ENCODE measurements around the gene LY6G6D.

DNA sequence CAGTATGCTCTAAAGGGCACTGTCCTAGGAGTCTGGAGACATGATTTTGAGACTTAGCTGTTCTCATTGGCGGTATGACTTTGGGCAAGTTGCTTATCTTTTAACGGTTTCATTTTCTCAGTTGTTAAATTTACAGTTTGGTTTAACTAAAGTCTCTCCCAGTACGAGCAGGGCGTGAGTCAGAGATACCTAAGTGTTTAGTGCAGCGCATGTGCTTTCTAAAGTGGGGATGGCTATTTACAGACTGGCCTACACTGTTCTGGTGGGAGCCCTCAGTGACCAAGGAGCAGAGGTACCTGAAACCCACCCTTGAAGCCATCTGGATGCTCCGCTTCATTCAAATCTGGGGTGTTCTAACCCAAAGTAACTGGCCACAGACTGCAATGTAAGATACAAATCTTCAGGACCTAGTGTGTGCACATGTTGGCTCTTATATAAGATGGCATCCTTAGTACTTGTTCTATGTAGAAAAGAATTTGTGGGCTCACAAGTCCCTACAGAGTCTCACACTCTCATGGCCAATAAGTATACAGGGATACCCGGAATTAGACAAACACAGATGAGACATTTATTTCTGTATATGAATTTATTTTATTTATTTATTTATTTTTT, 35.4 kb downstream of the LY6G6D start:
- TF ChIP-seq, protein P1, sequence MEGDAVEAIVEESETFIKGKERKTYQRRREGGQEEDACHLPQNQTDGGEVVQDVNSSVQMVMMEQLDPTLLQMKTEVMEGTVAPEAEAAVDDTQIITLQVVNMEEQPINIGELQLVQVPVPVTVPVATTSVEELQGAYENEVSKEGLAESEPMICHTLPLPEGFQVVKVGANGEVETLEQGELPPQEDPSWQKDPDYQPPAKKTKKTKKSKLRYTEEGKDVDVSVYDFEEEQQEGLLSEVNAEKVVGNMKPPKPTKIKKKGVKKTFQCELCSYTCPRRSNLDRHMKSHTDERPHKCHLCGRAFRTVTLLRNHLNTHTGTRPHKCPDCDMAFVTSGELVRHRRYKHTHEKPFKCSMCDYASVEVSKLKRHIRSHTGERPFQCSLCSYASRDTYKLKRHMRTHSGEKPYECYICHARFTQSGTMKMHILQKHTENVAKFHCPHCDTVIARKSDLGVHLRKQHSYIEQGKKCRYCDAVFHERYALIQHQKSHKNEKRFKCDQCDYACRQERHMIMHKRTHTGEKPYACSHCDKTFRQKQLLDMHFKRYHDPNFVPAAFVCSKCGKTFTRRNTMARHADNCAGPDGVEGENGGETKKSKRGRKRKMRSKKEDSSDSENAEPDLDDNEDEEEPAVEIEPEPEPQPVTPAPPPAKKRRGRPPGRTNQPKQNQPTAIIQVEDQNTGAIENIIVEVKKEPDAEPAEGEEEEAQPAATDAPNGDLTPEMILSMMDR (IDR thresholded peaks at IDR 0.05): no peak
- TF ChIP-seq POLR2A (IDR thresholded peaks at IDR 0.05) (no peak), EP300 (IDR thresholded peaks at IDR 0.05) (no peak)
